OCI-LY7 (cell line): ENCODE measurements around the gene GSC2.

Experiments used
- EZH2phosphoT487 ChIP-seq: fragments of 200-600 bp; sonication (generic); IDR thresholded peaks from 2 replicates; pipeline ENCODE4 v1.6.1; 2018; ENCODE audit warnings: low read depth, borderline replicate concordance, mild to moderate bottlenecking, mixed run types, antibody characterized with exemption, low read length, moderate library complexity, mixed read lengths
- TF ChIP-seq, protein P1 (sequence below): fragments of 200-600 bp; sonication (generic); conservative IDR thresholded peaks from 2 replicates; pipeline ENCODE4 v1.5.1; 2014; ENCODE audit warnings: mild to moderate bottlenecking, antibody characterized with exemption, low read length, moderate library complexity, mixed read lengths

DNA sequence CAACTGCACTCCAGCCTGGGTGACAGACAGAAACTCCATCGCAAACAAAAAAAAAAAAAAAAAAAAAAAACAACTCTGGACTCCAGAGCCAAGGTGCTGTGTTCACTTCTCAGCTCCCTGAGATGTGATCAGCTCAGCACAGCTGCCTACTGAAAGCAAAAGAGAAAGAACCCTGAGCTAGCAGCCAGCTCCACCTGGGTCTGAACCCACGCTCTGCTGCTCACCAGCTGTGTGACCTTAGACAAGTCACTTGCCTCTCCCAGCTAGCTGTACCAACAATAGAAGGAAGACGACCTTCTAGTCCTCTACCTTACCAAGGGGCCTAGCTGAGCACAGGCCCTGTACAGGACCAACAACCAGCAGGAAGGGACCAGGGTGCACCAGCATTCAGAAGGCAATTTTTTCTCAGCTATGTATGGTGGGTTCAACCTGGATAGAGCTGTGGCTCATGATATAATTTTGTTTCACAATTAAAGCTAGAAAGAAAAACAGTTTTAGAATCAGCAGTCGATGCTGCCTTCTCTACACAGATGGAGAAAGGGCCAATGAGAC, 31.7 kb downstream of the GSC2 start:
- no peak for TF ChIP-seq EZH2phosphoT487
- TF ChIP-seq, protein P1, sequence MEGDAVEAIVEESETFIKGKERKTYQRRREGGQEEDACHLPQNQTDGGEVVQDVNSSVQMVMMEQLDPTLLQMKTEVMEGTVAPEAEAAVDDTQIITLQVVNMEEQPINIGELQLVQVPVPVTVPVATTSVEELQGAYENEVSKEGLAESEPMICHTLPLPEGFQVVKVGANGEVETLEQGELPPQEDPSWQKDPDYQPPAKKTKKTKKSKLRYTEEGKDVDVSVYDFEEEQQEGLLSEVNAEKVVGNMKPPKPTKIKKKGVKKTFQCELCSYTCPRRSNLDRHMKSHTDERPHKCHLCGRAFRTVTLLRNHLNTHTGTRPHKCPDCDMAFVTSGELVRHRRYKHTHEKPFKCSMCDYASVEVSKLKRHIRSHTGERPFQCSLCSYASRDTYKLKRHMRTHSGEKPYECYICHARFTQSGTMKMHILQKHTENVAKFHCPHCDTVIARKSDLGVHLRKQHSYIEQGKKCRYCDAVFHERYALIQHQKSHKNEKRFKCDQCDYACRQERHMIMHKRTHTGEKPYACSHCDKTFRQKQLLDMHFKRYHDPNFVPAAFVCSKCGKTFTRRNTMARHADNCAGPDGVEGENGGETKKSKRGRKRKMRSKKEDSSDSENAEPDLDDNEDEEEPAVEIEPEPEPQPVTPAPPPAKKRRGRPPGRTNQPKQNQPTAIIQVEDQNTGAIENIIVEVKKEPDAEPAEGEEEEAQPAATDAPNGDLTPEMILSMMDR, result no peak
